HepG2 (cell line): Measurements from ENCODE around the gene ZFP36L2. TPM values are rescaled to one million over a fixed set of nuclear protein-coding genes. Genes with fewer than 3 reads are reported as not detected.
A peak's percentile ranks its signal among the peaks of the same experiment; 100 is the strongest.

Experiments used
- ATF7-NPFF ChIP-seq: sonication (generic); formaldehyde crosslinking; IDR thresholded peaks from 2 replicates; pipeline ENCODE4 v1.8.1; 2023; ENCODE audit warnings: mild to moderate bottlenecking, low read depth, missing genetic modification reagents, moderate library complexity
- BCLAF1 ChIP-seq: fragments of 450-650 bp; IDR thresholded peaks from 2 replicates; pipeline ENCODE4 v1.6.1; 2017; ENCODE audit warnings: mild to moderate bottlenecking
- BRCA1 ChIP-seq: sonication (generic); formaldehyde crosslinking; IDR thresholded peaks from 2 replicates; pipeline ENCODE4 v1.4.0; 2020; ENCODE audit warnings: missing genetic modification reagents
- CBFB ChIP-seq: sonication (generic); formaldehyde crosslinking; IDR thresholded peaks from 2 replicates; pipeline ENCODE4 v1.4.0; 2020; ENCODE audit warnings: missing genetic modification reagents
- CENPX ChIP-seq: sonication (generic); formaldehyde crosslinking; IDR thresholded peaks from 2 replicates; pipeline ENCODE4 v1.9.0; 2021; ENCODE audit warnings: mild to moderate bottlenecking, missing genetic modification reagents, moderate library complexity
- CHD4 ChIP-seq: fragments of 200-600 bp; sonication (generic); IDR thresholded peaks from 2 replicates; pipeline ENCODE4 v1.7.0; 2017; ENCODE audit warnings: mild to moderate bottlenecking, low read length, borderline replicate concordance
- DMTF1 ChIP-seq: sonication (generic); formaldehyde crosslinking; IDR thresholded peaks from 2 replicates; pipeline ENCODE4 v1.4.0; 2020; ENCODE audit warnings: mild to moderate bottlenecking, missing genetic modification reagents
- FOXC1 ChIP-seq: sonication (generic); formaldehyde crosslinking; IDR thresholded peaks from 2 replicates; pipeline ENCODE4 v1.8.0; 2022; ENCODE audit warnings: mild to moderate bottlenecking, missing genetic modification reagents, borderline replicate concordance
- GPN1 ChIP-seq: sonication (generic); formaldehyde crosslinking; IDR thresholded peaks from 2 replicates; pipeline ENCODE4 v1.5.1; 2020; ENCODE audit warnings: missing genetic modification reagents, borderline replicate concordance
- KDM6A ChIP-seq: IDR thresholded peaks from 2 replicates; pipeline ENCODE4 v1.6.1; 2016; ENCODE audit warnings: low read depth
- LCORL ChIP-seq, 2 experiments: fragments of 450-650 bp in 1 of 2; sonication (generic) in 1 of 2; formaldehyde crosslinking in 1 of 2; IDR thresholded peaks; 2 replicates each; pipeline versions ENCODE4 v1.5.0 to v1.6.1; 2017 to 2020; ENCODE audit warnings: antibody characterized with exemption in 1 of 2, missing genetic modification reagents in 1 of 2
- NR1H2 ChIP-seq: sonication (generic); formaldehyde crosslinking; IDR thresholded peaks from 2 replicates; pipeline ENCODE4 v1.8.1; 2022; ENCODE audit warnings: low read depth, missing genetic modification reagents, borderline replicate concordance
- PAF1 ChIP-seq: IDR thresholded peaks from 2 replicates; pipeline ENCODE4 v1.6.1; 2016; ENCODE audit warnings: missing genetic modification reagents, missing compliant biosample characterization
- PBX3 ChIP-seq: sonication (generic); formaldehyde crosslinking; IDR thresholded peaks from 2 replicates; pipeline ENCODE4 v1.8.1; 2023; ENCODE audit warnings: missing genetic modification reagents, inconsistent platforms, borderline replicate concordance
- RBM22 ChIP-seq: fragments of 200-400 bp; formaldehyde crosslinking; optimal IDR thresholded peaks from 2 replicates; pipeline ENCODE3; 2017; ENCODE audit warnings: mild to moderate bottlenecking, low read length, moderate library complexity
- SATB2 ChIP-seq: sonication (generic); formaldehyde crosslinking; IDR thresholded peaks from 2 replicates; pipeline ENCODE4 v1.5.0; 2020; ENCODE audit warnings: missing genetic modification reagents
- SNAPC5 ChIP-seq: sonication (generic); formaldehyde crosslinking; IDR thresholded peaks from 2 replicates; pipeline ENCODE4 v1.8.1; 2023; ENCODE audit warnings: mild to moderate bottlenecking, missing genetic modification reagents, borderline replicate concordance
- ZNF101 ChIP-seq: sonication (generic); formaldehyde crosslinking; IDR thresholded peaks from 2 replicates; pipeline ENCODE4 v1.4.0; 2020; ENCODE audit warnings: mild to moderate bottlenecking, low read depth, missing genetic modification reagents, borderline replicate concordance
- ZNF460 ChIP-seq: sonication (generic); formaldehyde crosslinking; IDR thresholded peaks from 2 replicates; pipeline ENCODE4 v1.5.1; 2020; ENCODE audit warnings: missing genetic modification reagents, mild to moderate bottlenecking, borderline replicate concordance
- ZNF484 ChIP-seq: sonication (generic); formaldehyde crosslinking; IDR thresholded peaks from 2 replicates; pipeline ENCODE4 v1.5.1; 2020; ENCODE audit warnings: mild to moderate bottlenecking, low read depth, missing genetic modification reagents, borderline replicate concordance
- ZNF75D ChIP-seq: sonication (generic); formaldehyde crosslinking; IDR thresholded peaks from 2 replicates; pipeline ENCODE4 v1.8.1; 2023; ENCODE audit warnings: missing genetic modification reagents, mild to moderate bottlenecking, borderline replicate concordance
- ZNF781 ChIP-seq: sonication (generic); formaldehyde crosslinking; IDR thresholded peaks from 2 replicates; pipeline ENCODE4 v1.5.1; 2020; ENCODE audit warnings: borderline replicate concordance, mild to moderate bottlenecking, missing genetic modification reagents; ENCODE audit errors: not compliant biosample characterization
- ZNF782 ChIP-seq: sonication (generic); formaldehyde crosslinking; IDR thresholded peaks from 2 replicates; pipeline ENCODE4 v1.4.0; 2020; ENCODE audit warnings: missing genetic modification reagents, mild to moderate bottlenecking, borderline replicate concordance
- polyA plus RNA-seq, 8 experiments: library from polyadenylated mRNA; depleted of rRNA in 3 of 8; stranded (reverse) in 7 of 8; unstranded in 1 of 8; fragments of >200 nt; fragmentation: Illumina TruSeq in 4 of 8; extraction: Trizol in 4 of 8; gene quantifications; 2 replicates each; pipeline versions ENCODE4 v1.2.1 to v1.2.3, GENCODE V29; 2011 to 2016; ENCODE audit warnings: low read depth in 4 of 8, missing spikeins in 1 of 8, mixed read lengths in 1 of 8; ENCODE audit not compliant: insufficient read depth in 1 of 8
- total RNA-seq, 5 experiments: library from RNA; depleted of rRNA; stranded (reverse); fragments of >200 nt; fragmentation: Illumina TruSeq; extraction: Trizol; gene quantifications; 2 replicates each; pipeline ENCODE4 v1.2.3, GENCODE V29; 2016; ENCODE audit warnings: low read depth in 1 of 5

ZFP36L2 gene
- total and polyA plus RNA-seq, 2 of the 13 experiments (the other 11 are each of a cell fraction or from before 2014, with no cell fraction given): 11.2 to 21.8 TPM

GRCh38 chr2:43225788-43226557 is 433 bp downstream of the ZFP36L2 start (continued):
- peak; percentile 71 for TF ChIP-seq ZNF484 (CRISPR knock-in tag)
- no peak for TF ChIP-seq DMTF1
- no peak for TF ChIP-seq LCORL (IDR thresholded peaks at IDR 0.05)
- TF ChIP-seq LCORL (CRISPR knock-in tag; IDR thresholded peaks at IDR 0.05): peak; percentile 80
- TF ChIP-seq ZNF75D (CRISPR knock-in tag): no peak
- TF ChIP-seq SNAPC5 (CRISPR knock-in tag): no peak
- TF ChIP-seq ZNF781: peak; percentile 26
- no peak; the same call in 1 of the 2 replicates for TF ChIP-seq ATF7-NPFF (CRISPR knock-in tag)
- peak; percentile 31; the same call in 1 of the 2 replicates for TF ChIP-seq GPN1 (CRISPR knock-in tag)
- TF ChIP-seq BRCA1 (CRISPR knock-in tag): no peak; the same call in 1 of the 2 replicates
- TF ChIP-seq PBX3: no peak
- TF ChIP-seq KDM6A (CRISPR knock-in tag): no peak
- TF ChIP-seq CHD4: no peak
- TF ChIP-seq NR1H2 (CRISPR knock-in tag): no peak
- 0 out of 2 replicates have a peak, but pooled peaks have one; percentile 38 for TF ChIP-seq CBFB (CRISPR knock-in tag)
- TF ChIP-seq SATB2 (CRISPR knock-in tag): peak; percentile 39; the same call in 1 of the 2 replicates
- TF ChIP-seq RBM22: peak; percentile 96
- TF ChIP-seq PAF1 (CRISPR knock-in tag): no peak
- TF ChIP-seq ZNF101 (CRISPR knock-in tag): no peak
- no peak for TF ChIP-seq CENPX (CRISPR knock-in tag)
- TF ChIP-seq FOXC1 (CRISPR knock-in tag): no peak
- no peak for TF ChIP-seq ZNF782 (CRISPR knock-in tag)
- no peak for TF ChIP-seq BCLAF1
- TF ChIP-seq ZNF460: no peak
